Neutrophil (primary cell): Measurements from ENCODE around the gene SC5D.

Experiments
- H3K27ac ChIP-seq: fragments of 200-600 bp; sonication (generic); 2 replicates; pipeline ENCODE4 v1.5.1; 2016; ENCODE audit warnings: mild to moderate bottlenecking, moderate library complexity
- H3K27me3 ChIP-seq: fragments of 200-600 bp; sonication (generic); 2 replicates; pipeline ENCODE4 v1.6.0; 2016; ENCODE audit warnings: mild to moderate bottlenecking
- H3K36me3 ChIP-seq: fragments of 200-600 bp; sonication (generic); 2 replicates; pipeline ENCODE4 v1.5.1; 2017
- H3K4me1 ChIP-seq, 2 experiments: fragments of 200-600 bp in 1 of 2; sonication (generic) in 1 of 2; 1 replicate in 1 of 2; 2 replicates in 1 of 2; pipeline versions ENCODE4 v1.5.1 to v1.6.1; 2013 to 2016; ENCODE audit warnings: low read depth in 1 of 2, low read length in 1 of 2, mild to moderate bottlenecking in 1 of 2, moderate library complexity in 1 of 2; ENCODE audit not compliant: control insufficient read depth in 1 of 2, insufficient read depth in 1 of 2
- H3K4me3 ChIP-seq, 2 experiments: fragments of 200-600 bp in 1 of 2; sonication (generic) in 1 of 2; 1 replicate in 1 of 2; 2 replicates in 1 of 2; pipeline ENCODE4 v1.5.1; 2013 to 2016; ENCODE audit warnings: low read depth in 1 of 2, low read length in 1 of 2, mild to moderate bottlenecking in 1 of 2, moderate library complexity in 1 of 2
- H3K9me3 ChIP-seq: fragments of 200-600 bp; sonication (generic); 2 replicates; pipeline ENCODE4 v1.5.1; 2016
- TF ChIP-seq, protein P1 (sequence below): fragments of 200-600 bp; sonication (generic); IDR thresholded peaks from 2 replicates; pipeline ENCODE4 v1.5.1; 2016; ENCODE audit warnings: antibody characterized with exemption

The SC5D gene, protein sequence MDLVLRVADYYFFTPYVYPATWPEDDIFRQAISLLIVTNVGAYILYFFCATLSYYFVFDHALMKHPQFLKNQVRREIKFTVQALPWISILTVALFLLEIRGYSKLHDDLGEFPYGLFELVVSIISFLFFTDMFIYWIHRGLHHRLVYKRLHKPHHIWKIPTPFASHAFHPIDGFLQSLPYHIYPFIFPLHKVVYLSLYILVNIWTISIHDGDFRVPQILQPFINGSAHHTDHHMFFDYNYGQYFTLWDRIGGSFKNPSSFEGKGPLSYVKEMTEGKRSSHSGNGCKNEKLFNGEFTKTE

DNA sequence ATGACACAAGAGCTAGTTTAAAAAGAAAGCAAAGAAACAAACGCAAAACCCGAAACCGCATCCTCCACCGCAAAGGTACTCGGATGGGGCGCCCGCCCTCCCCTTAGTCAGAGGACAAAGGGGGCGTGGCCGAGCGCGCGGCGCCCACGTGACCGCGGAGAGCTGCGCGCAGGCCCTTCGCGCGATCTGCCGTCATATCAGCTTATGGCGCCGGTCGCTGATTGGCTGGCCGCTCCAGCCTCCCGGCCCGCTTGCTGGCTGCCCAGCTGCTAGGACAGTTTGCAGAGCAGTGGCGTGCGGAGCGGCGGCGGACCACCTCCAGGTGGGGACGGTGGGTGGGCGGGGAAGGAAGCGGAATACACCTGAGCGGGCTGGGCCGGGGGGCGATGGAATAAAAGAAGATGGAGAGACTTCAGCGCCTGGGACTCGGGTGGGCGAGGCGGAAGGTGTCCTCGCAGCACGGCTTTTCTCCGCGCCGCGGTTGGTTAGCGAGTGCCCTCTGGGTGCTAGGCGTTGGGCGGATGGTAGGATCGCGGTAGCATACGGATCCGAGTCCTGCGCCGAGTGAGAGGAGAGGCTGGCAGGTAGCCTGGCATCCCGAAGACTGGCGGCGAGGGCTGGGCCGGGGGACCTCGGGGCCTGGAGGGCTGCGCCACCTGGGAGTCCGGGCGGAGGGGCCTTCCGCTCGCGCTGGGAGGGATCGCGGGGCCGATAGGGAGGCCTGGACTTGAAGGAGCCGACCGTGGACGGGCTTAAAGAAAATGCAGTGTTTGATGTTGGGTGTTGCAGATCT is at the start of gene SC5D:
Gene SC5D, plus strand, starts transcription at position 277 of the 793 bp plus-strand sequence. CDS start 10,605 bp downstream, outside the sequence.
- TF ChIP-seq, protein P1, sequence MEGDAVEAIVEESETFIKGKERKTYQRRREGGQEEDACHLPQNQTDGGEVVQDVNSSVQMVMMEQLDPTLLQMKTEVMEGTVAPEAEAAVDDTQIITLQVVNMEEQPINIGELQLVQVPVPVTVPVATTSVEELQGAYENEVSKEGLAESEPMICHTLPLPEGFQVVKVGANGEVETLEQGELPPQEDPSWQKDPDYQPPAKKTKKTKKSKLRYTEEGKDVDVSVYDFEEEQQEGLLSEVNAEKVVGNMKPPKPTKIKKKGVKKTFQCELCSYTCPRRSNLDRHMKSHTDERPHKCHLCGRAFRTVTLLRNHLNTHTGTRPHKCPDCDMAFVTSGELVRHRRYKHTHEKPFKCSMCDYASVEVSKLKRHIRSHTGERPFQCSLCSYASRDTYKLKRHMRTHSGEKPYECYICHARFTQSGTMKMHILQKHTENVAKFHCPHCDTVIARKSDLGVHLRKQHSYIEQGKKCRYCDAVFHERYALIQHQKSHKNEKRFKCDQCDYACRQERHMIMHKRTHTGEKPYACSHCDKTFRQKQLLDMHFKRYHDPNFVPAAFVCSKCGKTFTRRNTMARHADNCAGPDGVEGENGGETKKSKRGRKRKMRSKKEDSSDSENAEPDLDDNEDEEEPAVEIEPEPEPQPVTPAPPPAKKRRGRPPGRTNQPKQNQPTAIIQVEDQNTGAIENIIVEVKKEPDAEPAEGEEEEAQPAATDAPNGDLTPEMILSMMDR: peak; percentile 23
- Histone ChIP-seq H3K4me3 (peak within 1 kb of the TSS; percentile 74 to 76), H3K27ac (peak within 1 kb of the TSS; percentile 82), H3K9me3 (no peaks in the 10 kb centered on the region), H3K36me3 (no peaks in the 10 kb centered on the region), H3K27me3 (no peaks in the 10 kb centered on the region), H3K4me1 (peaks cover 17 to 18% of the 10 kb centered on the region in 2 experiments)

DNA sequence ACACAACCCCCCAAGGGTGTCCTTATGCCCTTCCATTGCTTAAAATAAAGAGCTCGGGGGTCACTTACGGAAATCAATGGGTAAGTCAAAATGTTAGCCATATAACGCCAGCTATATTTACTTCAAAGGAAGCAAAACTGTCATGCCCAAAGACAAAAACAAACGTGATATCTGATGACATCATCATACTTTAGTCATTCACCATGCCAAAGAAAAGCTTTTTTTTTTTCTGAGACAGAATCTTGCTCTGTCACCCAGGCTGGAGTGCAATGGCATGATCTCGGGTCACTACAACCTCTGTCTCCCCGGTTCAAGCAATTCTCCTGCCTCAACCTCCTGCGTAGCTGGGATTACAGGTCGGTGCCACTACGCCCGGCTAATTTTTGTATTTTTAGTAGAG is 47.7 kb upstream of the SC5D start:
- TF ChIP-seq, protein P1: no peak

DNA sequence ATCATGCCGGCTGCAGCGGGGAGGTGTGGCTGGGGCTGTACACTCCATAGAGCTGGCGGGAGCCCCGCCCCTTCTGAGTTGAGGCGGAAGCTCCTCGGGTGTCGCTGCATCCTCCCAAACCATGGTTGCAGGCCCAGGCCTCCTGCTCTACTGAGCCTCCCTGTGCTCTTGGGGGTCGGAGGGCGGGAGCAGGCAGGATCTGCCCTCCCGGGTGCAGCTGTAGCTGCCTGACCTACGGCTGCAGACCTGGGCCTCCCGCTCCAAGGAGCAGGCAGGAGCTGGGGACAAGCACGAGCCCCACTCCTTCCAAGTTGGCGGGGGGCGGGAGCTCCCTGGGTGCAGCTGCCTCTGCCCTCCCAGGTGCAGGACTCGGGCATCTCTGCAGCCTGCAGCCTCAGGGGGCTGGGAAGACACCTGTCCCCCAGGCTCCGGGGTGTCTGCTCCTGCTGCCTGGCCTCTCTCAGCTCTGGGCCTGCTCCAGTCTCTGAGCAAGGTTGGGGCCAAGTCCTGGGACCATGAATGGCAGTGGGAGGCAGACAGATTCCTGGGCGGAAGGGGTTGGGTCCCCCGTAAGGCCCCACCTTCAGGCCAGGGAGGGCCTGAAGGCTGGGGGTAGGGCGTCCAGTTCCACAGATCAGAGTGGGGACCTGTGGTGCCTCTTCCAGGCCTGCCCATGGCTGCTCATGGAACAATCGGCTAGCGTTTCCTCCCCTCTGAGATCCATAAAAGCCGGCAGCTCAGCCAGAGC is 46.4 kb upstream of the SC5D start:
- Histone ChIP-seq H3K4me1 (no peaks in the 10 kb centered on the region), H3K9me3 (no peaks in the 10 kb centered on the region), H3K27me3 (no peaks in the 10 kb centered on the region), H3K4me3 (no peak overlapping the region), H3K27ac (no peak overlapping the region), H3K36me3 (no peaks in the 10 kb centered on the region)
- TF ChIP-seq, protein P1: no peak

More for the DNA sequence above, 47.7 kb upstream of the SC5D start:
- no peak overlapping the region for H3K27ac ChIP-seq
- H3K4me3 ChIP-seq: no peak overlapping the region
- no peaks in the 10 kb centered on the region for H3K9me3 ChIP-seq
- H3K36me3 ChIP-seq: no peaks in the 10 kb centered on the region
- no peaks in the 10 kb centered on the region for H3K27me3 ChIP-seq
- H3K4me1 ChIP-seq: no peaks in the 10 kb centered on the region

DNA sequence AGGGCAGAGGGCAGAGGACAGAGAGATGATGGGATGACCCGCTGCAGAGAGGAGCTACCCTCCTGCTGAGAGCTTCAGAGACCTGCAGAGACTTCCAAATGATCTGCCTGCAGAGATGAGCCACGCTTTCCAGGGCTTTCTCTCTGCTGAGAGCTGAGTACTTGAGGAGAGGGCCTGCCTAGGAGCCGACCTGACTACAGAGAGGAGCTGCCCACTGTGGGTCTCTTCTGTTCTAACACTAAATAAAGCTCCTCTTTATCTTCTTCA is 45.9 kb upstream of the SC5D start:
- Histone ChIP-seq H3K4me3 (no peak overlapping the region), H3K27ac (no peak overlapping the region), H3K4me1 (no peaks in the 10 kb centered on the region), H3K9me3 (no peaks in the 10 kb centered on the region), H3K36me3 (no peaks in the 10 kb centered on the region), H3K27me3 (no peaks in the 10 kb centered on the region)
- TF ChIP-seq, protein P1: no peak

DNA sequence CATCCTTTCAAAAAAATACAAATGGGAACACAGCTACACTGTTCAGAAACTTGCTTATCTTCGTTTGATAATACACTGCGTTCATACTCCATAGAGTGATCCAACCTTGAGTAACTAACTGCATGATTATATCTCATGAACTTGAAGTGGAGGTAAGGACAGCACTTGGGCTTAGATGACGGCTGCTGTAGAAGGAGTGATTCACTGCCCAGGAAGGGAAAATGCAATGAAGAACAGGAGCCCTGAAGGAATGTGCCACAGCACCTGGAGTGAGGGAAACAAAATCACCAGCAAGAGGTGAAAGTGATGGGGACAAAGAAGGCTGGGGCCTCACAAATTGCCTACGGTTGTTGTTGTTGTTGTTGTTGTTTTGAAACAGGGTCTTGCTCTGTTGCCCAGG is 44.1 kb upstream of the SC5D start:
- H3K4me3 ChIP-seq: no peak overlapping the region
- H3K4me1 ChIP-seq: no peaks in the 10 kb centered on the region
- no peaks in the 10 kb centered on the region for H3K36me3 ChIP-seq
- no peaks in the 10 kb centered on the region for H3K9me3 ChIP-seq
- TF ChIP-seq, protein P1: no peak
- no peak overlapping the region for H3K27ac ChIP-seq
- H3K27me3 ChIP-seq: no peaks in the 10 kb centered on the region
